NCI-H1048 (cell line): ENCODE data around the gene APOA5.
"Not testable (repeated sequence)": the region's sequence is repeated elsewhere in the genome, so short reads cannot be mapped to it uniquely, and the experiment has no call there.

ENCODE experiments used
- DNase-seq: peaks from one replicate; lab custom pipeline; 2025; lab: John Stamatoyannopoulos, UW

The APOA5 gene

DNA sequence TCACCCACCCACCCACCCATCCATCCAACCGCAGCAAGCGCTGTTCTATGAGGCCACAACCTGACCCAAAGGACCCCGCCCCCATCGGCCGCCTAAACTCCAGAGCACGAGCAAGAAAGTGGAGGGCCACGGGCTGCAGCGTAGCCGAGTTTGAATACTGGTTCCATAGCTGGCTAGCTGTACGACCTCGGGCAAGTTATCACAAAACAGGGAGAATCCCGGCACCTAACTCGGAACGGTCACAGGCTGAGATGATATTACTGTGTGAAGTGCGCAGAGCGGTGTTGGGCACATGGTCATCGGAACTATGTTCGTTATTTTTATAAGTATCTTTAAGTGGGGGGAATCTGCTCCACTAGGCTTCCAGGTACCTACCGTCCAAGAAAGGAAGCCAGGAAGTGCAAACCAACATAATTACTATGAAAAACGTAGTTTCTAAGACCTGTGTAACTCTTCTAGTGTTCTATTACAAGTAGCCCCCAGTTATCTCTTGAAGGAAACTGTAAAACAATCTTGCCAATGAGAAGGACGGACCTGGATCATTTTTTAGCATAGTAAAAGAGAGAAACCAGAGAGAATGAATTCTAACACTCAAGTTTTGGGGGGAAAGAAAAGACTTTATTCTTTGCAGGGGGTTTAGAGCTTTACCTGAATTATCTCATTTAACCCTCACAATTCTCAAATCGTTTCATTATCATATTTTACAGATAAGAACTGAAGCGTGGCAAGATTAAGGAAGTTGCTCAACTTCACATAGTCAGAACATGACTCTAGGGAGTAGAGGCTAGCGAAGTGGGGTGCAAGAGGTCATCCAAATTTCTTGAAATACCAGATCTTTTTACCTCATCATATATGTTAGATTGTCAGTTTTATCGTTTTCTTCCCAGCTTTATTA lies 18.2 kb downstream of the APOA5 start:
- DNase-seq = no peak

DNA sequence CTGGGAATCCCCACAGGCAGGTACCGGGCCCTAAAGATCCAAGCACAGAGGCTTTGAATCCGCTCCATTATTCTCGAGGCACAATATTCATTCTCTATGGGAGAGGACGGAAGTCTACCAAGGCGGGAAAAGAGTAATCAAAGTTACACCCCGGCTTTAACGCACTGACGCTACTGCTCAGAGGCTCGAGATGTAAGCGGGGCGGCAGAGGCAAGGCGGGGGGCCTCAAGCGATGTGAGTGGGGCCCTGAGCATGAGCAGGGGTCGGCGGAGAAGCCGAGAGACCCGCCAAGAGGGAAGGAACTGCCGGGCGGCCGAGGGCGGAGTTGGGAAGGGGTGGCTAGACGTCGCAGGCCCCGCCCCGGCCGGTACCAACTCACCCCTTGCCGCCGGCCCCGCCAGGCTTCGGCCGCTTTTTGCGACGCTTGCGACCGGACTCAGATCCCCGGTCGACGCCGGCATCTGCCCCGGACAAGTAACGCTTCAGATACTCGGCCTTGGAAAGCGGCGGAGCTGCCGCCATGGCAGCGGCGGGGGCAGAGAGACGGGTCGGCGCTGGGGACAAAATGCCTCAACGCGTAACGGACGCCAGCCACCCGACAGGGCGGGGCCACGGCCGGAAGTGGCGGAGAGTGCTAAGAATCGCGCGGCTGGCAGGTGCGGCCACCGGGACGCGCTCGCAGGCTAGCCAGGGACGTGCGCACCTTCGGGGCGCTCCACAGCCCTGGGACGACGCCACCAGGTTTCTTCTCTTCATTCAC lies 19.1 kb downstream of the APOA5 start, which contains the start of gene BUD13:
BUD13 (minus strand) TSS at position 545 of the 760 bp plus-strand sequence; CDS start at position 522, 23 bp downstream.
- peak; percentile 72 for DNase-seq

DNA sequence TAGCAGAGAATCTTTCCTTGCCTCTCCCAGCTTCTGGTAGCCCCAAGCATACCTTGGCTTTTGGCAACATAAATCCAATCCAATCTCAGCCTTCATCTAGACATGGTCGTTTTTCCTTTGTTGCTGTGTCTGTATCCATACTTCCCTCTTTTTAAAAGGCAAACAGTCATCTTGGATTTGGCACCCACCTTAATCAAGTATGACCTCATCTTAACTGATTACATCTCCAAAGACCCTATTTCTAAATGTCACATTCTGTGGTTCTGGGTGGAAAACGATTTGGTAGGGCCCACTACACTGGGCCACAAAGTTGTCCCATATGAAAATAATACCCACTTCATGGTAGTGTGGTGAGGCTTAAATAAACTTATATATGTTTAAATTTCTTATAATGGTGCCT lies 19.7 kb downstream of the APOA5 start:
- no peak for DNase-seq

DNA sequence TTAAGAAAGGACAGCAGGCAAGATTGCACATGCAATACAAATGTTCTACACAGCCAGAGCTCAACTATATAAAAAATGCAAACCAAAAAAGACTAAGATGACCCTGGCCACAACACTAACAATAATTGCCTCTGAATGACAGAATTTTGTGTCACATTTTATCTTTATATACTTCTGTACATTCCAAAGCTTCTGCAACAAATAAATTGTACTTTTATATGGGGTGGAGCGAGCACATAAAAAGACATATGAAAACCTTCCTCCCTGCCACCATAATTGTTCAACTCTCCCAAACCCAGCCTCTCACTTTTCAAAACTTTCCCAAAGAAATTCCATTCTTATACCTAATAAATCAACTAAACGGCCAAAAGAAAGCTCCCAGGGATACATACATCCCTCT lies 29.5 kb downstream of the APOA5 start:
- DNase-seq = no peak

DNA sequence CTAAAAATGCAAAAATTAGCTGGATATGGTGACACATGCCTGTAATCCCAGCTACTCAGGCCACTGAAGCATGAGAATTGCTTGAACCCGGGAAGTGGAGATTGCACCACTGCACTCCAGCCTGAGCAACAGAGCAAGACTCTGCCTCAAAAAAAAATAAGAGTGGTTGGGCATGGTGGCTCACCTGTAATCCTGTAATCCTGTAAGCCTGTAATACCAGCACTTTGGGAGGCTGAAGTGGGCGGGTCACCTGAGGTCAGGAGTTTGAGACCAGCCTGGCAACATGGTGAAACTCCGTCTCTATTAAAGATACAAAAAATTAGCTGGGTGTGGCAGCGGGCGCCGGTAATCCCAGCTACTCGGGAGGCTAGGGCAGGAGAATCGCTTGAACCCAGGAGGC lies 35.6 kb downstream of the APOA5 start:
- DNase-seq = not testable (repeated sequence)

DNA sequence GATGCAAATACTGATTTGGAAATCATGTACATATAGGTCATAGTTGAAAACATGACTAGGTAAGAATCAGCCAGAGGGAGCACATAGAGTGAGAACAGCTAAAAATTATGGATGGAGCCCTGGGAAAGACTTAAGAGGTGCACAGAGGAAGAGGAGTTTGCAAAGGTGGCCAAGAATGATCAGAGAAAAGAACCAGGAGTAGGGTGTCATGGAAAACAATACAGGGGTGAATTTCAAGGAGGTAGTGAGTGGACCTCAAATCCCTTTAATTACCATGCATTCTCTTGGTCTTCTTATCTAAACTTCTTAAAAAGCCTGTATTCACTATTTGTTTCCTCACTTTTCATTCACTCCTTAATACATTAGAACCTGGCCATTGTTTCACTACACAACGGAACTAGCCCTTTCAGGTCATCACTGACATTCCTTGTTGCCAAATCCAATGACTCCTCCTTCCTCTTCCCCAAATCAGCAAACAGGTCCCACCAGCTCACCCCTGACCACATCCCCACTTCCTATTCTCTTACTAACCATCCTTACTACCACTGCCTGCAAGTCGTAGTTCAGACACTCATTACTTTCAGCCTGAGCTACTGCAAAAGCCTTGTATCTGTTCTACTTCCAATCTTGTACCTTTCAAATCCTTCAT lies 41.5 kb downstream of the APOA5 start:
- no peak for DNase-seq

DNA sequence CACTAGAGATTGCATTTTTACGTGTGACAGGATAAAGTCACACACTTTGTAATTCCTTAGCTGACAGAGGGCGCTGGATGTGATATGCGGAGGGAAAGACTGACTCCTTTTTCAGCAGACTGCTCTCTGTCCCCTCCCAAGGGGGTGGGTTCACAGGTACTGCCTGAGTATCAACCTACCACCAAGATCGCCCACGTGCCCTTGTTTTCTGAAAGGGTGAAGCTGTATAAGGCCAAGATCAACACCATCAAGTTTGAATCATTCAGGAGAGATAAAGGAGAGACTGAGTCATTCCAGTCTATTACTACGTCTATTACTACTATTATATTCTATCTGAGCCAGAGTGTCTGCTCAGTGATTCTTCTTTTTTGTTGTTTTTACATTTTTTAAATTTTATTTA lies 49.6 kb downstream of the APOA5 start:
- DNase-seq = no peak

DNA sequence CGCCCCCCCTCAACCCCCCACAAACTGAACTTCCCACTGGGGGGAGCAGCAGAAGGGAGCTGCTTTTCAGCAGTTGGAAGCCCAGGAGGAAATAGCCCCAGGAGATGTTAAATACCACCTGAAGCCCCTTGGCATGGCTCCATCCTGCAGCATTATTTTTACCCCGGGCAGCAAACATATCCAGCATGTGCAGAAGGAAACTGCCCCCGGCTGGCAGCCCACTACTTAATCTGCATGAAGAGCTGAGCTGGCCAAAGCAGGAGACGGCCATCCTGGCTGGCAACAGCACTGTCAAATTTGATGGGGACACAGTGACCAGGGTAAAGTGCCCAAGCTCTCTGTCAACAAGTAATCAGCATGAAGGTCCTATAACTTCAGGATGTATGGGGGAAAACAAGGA lies 50.9 kb downstream of the APOA5 start:
- DNase-seq = no peak
